BLaER1 treated with 17β-estradiol and CSF1 and Interleukin-3, amounts not matched to agents 10 nM and 100 nM (cell line): ENCODE measurements around the gene TERC.

Experiments
- H3K27ac ChIP-seq, 11 experiments: shearing (Covaris generic); formaldehyde crosslinking; 2 replicates each; pipeline ENCODE4 v1.8.1; 2022
- H3K27me3 ChIP-seq, 11 experiments: shearing (Covaris generic); formaldehyde crosslinking; 2 replicates each; pipeline ENCODE4 v1.8.1; 2022
- H3K36me3 ChIP-seq, 11 experiments: shearing (Covaris generic); formaldehyde crosslinking; 2 replicates each; pipeline ENCODE4 v1.8.1; 2022
- H3K4me1 ChIP-seq, 10 experiments: shearing (Covaris generic); formaldehyde crosslinking; 2 replicates each; pipeline ENCODE4 v1.8.1; 2022
- H3K4me2 ChIP-seq, 11 experiments: shearing (Covaris generic); formaldehyde crosslinking; 2 replicates each; pipeline ENCODE4 v1.8.1; 2022
- H3K4me3 ChIP-seq, 10 experiments: shearing (Covaris generic); formaldehyde crosslinking; 2 replicates each; pipeline ENCODE4 v1.8.1; 2022
- H3K9ac ChIP-seq, 11 experiments: shearing (Covaris generic); formaldehyde crosslinking; 2 replicates each; pipeline ENCODE4 v1.8.1; 2022
- H3K9me3 ChIP-seq, 11 experiments: shearing (Covaris generic); formaldehyde crosslinking; replicated peaks in 1 of 11; 2 replicates each; pipeline ENCODE4 v1.8.1; 2022
- H4K20me1 ChIP-seq, 11 experiments: shearing (Covaris generic); formaldehyde crosslinking; 2 replicates each; pipeline ENCODE4 v1.8.1; 2022
- Cebpa-rat ChIP-seq, 11 experiments: shearing (Covaris generic); IDR thresholded peaks; 2 replicates each; pipeline ENCODE4 v1.8.1; 2022

The TERC gene

DNA sequence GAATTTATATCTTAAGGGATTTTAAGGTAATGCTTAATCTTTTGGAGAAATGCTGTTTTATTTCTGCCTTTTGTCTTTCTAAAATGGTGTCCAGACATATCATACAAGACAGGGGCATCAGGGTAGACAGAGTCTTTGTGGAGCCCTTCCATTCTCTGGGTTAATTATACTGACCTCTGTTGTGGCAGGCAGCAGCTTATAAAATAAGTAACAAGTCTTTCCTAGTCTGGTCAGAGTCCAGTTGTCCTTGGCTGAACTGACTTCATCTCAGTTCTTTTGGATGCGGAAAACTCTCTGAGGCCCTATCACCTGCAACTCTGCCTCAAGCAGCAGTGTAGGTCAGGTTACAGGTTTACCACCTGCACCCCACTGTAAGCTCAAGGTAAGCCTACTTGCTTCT, 27.5 kb upstream of the TERC start:
- H3K27me3 ChIP-seq, result no peaks in the 10 kb centered on the region
- no peaks in the 10 kb centered on the region for H3K4me1 ChIP-seq
- no peak overlapping the region for H3K9ac ChIP-seq
- H3K4me3 ChIP-seq, result no peak overlapping the region
- no peak overlapping the region for H3K27ac ChIP-seq
- no peak for TF ChIP-seq Cebpa-rat (IDR thresholded peaks at IDR 0.05)
- peaks cover 0 to 4% (median 0%) of the 10 kb centered on the region in 11 experiments; a peak in 1 of 22 replicates for H4K20me1 ChIP-seq
- H3K36me3 ChIP-seq, result peaks cover 29 to 62% (median 50%) of the 10 kb centered on the region in 11 experiments
- no peak overlapping the region for H3K4me2 ChIP-seq
- H3K9me3 ChIP-seq, result no peaks in the 10 kb centered on the region

DNA sequence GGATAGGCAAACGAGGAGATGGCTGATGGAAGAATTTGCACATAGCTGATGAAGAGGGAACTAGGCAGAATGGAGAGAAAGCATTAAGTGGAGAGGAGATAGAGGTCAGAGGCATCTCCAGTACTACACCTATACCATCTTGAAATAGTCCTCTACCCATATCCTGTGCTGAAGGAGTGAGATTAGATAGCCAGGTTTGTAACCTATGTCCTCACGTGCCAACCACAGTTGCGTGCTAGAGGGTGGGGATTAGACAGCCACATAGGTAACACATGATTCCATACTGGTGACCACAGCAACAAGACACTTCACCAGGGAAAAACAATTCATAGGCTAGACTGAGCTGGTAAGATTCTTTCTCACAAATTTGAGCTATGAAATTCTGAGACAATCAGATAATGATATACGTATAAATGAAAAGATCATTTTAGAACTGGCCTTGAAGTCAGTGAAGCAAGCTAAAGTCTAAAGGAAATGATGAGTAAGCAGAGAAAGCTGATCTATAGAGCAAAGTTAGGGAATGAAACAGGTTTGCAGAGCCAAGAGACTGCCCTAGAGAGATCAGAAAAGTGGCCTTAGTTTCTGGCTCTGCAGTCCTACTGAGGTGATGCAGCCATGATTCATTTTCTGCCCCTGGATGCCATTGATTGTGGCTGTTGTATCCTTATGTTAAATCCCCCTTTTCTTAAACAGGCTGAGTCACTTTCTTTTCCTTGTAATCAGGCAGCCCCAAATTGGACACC, 26.0 kb upstream of the TERC start:
- Histone ChIP-seq H3K36me3 (peaks cover 44 to 77% (median 63%) of the 10 kb centered on the region in 11 experiments), H3K27ac (no peak overlapping the region)
- TF ChIP-seq Cebpa-rat (IDR thresholded peaks at IDR 0.05), result no peak

DNA sequence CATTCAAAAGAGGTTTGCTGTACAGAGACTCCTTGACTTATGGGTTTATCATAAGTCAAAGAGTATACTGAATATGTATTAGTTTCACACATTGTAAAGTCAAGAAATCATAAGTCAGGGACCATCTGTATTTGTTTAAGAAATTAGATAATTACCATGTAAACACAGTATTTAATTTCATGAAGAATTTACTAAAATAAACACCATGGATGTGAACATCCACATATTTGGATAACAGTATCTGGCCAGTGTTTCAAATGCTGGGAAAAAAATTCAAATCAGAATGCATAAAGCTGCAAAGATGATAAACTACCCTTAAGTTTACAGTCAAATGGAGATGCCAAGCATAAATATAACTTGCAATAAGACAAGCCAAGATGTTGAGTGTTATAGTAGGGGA, 25.4 kb upstream of the TERC start:
- no peak overlapping the region for H3K4me2 ChIP-seq
- H3K4me3 ChIP-seq, result no peak overlapping the region
- TF ChIP-seq Cebpa-rat (IDR thresholded peaks at IDR 0.05), result no peak
- H3K4me1 ChIP-seq, result no peaks in the 10 kb centered on the region
- peaks cover 0 to 11% (median 0%) of the 10 kb centered on the region in 11 experiments; a peak in 1 of 22 replicates for H4K20me1 ChIP-seq
- H3K27ac ChIP-seq, result no peak overlapping the region
- H3K36me3 ChIP-seq, result peaks cover 50 to 84% (median 70%) of the 10 kb centered on the region in 11 experiments
- no peaks in the 10 kb centered on the region for H3K9me3 ChIP-seq
- no peaks in the 10 kb centered on the region for H3K27me3 ChIP-seq
- no peak overlapping the region for H3K9ac ChIP-seq

More for the DNA sequence above, 26.0 kb upstream of the TERC start:
- Histone ChIP-seq H3K4me3 (no peak overlapping the region), H3K4me2 (no peak overlapping the region), H4K20me1 (peaks cover 0 to 11% (median 0%) of the 10 kb centered on the region in 11 experiments; a peak in 1 of 22 replicates), H3K9ac (no peak overlapping the region), H3K27me3 (no peaks in the 10 kb centered on the region), H3K4me1 (no peaks in the 10 kb centered on the region), H3K9me3 (no peaks in the 10 kb centered on the region)

DNA sequence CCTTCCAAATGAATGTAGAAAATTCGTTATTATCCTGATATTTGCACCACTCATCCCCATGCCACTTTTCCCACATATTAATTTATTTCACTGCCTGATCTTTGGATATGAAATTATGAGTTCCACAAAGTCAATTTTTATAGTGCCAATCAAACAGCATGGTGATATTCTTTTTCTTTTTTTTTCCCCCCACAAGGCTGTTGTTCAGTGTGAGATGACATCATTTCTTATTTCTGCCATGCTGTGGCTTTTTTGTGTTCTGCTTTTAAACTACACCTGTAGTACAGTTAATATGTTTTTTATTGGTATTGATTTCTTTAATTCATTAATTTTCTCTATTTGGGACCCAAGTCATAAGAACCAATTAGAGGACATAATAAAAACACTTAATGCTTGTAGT, 22.9 kb upstream of the TERC start:
- no peak for TF ChIP-seq Cebpa-rat (IDR thresholded peaks at IDR 0.05)
- Histone ChIP-seq H3K9me3 (no peaks in the 10 kb centered on the region), H3K4me3 (no peak overlapping the region), H3K27ac (no peak overlapping the region), H3K4me1 (no peaks in the 10 kb centered on the region), H3K4me2 (no peak overlapping the region), H4K20me1 (peaks cover 0 to 11% (median 0%) of the 10 kb centered on the region in 11 experiments; a peak in 1 of 22 replicates), H3K27me3 (no peaks in the 10 kb centered on the region), H3K36me3 (peaks cover 57 to 97% (median 77%) of the 10 kb centered on the region in 11 experiments), H3K9ac (no peak overlapping the region)

DNA sequence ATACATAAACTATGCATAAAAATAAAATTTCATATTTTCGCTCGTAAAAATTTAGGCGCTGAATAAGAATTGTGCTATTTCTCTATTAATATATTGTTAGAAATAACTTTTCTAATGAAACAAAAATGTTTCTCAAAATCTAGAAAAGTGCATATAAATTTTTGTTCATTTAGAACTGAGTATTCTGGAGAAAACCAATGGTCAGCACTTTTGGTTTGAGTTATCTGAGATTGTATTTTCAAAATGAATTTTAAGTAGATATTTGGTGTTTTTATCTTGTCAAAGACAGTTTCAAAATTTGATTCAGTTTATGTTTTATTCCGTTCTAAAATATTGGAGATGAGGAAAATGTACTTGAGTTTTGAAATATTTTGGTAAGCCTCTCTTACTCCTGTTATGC, 22.3 kb upstream of the TERC start:
- peaks cover 0 to 15% (median 0%) of the 10 kb centered on the region in 11 experiments; a peak in 5 of 22 replicates for H4K20me1 ChIP-seq
- no peaks in the 10 kb centered on the region for H3K27me3 ChIP-seq
- H3K4me1 ChIP-seq, result no peaks in the 10 kb centered on the region
- peaks cover 57 to 97% (median 77%) of the 10 kb centered on the region in 11 experiments for H3K36me3 ChIP-seq
- no peak overlapping the region for H3K4me3 ChIP-seq
- no peak overlapping the region for H3K9ac ChIP-seq
- no peak overlapping the region for H3K4me2 ChIP-seq
- no peaks in the 10 kb centered on the region for H3K9me3 ChIP-seq
- no peak overlapping the region for H3K27ac ChIP-seq
- TF ChIP-seq Cebpa-rat (IDR thresholded peaks at IDR 0.05), result no peak

DNA sequence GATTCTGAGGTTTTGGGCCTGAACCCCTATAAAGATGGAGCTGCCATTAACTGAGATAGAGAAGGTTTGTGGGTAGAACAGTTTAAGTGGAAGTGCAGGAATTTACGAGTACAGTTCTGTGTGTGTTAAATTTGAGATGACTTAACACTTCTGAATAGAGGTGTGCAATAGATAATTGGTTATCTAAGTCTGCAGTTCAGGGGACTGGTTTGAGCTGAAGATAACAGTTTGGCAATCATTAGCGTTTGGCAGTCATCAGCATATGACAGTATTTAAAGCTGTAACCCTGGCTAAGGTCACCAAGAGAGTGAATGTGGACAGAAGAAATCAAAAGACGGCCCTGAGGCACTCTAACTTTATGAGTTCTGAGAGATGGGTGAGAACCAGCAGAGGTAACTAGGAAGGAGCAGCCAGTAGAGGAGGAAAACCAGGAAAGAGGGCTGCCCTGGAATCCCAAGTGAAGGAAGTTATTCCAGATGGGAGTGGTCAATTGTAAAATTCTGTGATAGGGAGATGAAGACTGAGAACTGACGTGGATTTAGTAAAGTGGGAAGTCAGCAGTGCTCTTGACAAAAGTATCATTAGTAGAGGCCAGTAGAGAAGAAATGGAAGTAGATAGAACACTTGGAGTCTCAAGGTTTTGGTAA, 16.5 kb upstream of the TERC start:
- Histone ChIP-seq H3K27me3 (no peaks in the 10 kb centered on the region), H3K4me1 (peaks cover 0 to 2% (median 0%) of the 10 kb centered on the region in 10 experiments; a peak in 6 of 20 replicates), H3K36me3 (peaks cover 83 to 100% (median 94%) of the 10 kb centered on the region in 11 experiments), H4K20me1 (peaks cover 3 to 65% (median 21%) of the 10 kb centered on the region in 11 experiments; a peak in 16 of 22 replicates), H3K9ac (no peak overlapping the region), H3K9me3 (no peaks in the 10 kb centered on the region), H3K27ac (no peak overlapping the region), H3K4me2 (no peak overlapping the region), H3K4me3 (no peak overlapping the region)
- no peak for TF ChIP-seq Cebpa-rat (IDR thresholded peaks at IDR 0.05)

DNA sequence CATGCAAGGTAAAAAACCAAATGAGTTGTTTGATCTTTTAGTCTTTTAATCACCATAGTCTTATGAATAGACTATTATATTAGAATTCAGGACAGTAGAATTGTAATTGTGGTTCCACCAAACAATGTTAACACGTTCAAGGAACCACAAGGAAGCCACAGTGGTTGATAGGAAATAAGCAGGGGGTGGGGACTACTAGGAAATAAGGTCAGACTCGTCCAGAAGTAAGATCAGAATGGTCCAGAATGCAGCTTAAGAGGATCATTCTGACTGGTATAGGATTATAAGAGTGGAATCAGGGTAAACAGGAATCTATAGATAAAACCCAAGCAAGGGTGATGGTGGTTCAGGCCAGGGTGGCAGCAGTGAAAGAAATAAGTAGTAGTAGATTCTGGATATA, 15.9 kb upstream of the TERC start:
- no peak for TF ChIP-seq Cebpa-rat (IDR thresholded peaks at IDR 0.05)
- Histone ChIP-seq H3K9ac (no peak overlapping the region), H3K4me3 (no peak overlapping the region), H4K20me1 (peaks cover 5 to 71% (median 21%) of the 10 kb centered on the region in 11 experiments; a peak in 17 of 22 replicates), H3K4me1 (peaks cover 0 to 7% (median 6%) of the 10 kb centered on the region in 10 experiments; a peak in 14 of 20 replicates), H3K4me2 (no peak overlapping the region), H3K27me3 (no peaks in the 10 kb centered on the region), H3K9me3 (no peaks in the 10 kb centered on the region), H3K27ac (no peak overlapping the region), H3K36me3 (peaks cover 83 to 100% (median 94%) of the 10 kb centered on the region in 11 experiments)

DNA sequence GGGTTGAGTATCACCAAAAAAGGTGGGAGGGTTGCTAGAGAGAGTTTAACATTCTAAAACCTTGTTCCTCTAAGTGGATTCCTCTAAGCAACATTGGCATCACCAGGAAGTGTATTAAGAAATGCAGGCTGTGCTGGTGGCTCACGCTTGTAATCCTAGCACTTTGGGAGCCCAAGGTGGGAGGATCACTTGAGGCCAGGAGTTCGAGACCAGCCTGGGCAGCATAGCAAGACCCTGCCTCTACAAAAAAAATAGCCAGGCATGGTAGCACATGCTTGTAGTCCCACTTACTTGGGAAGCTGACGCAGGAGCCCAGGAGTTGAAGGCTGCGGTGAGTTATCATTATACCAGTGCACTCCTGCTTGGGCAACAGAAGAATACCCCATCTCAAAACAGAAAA, 13.0 kb upstream of the TERC start:
- H3K9me3 ChIP-seq, result no peaks in the 10 kb centered on the region
- peaks cover 82 to 87% (median 85%) of the 10 kb centered on the region in 11 experiments for H3K36me3 ChIP-seq
- peaks cover 5 to 92% (median 39%) of the 10 kb centered on the region in 11 experiments; a peak in 18 of 22 replicates for H4K20me1 ChIP-seq
- no peak overlapping the region for H3K27ac ChIP-seq
- H3K27me3 ChIP-seq, result no peaks in the 10 kb centered on the region
- TF ChIP-seq Cebpa-rat (IDR thresholded peaks at IDR 0.05), result no peak
- H3K4me1 ChIP-seq, result peaks cover 18 to 27% (median 26%) of the 10 kb centered on the region in 10 experiments
- H3K4me2 ChIP-seq, result no peak overlapping the region
- no peak overlapping the region for H3K9ac ChIP-seq
- H3K4me3 ChIP-seq, result no peak overlapping the region

DNA sequence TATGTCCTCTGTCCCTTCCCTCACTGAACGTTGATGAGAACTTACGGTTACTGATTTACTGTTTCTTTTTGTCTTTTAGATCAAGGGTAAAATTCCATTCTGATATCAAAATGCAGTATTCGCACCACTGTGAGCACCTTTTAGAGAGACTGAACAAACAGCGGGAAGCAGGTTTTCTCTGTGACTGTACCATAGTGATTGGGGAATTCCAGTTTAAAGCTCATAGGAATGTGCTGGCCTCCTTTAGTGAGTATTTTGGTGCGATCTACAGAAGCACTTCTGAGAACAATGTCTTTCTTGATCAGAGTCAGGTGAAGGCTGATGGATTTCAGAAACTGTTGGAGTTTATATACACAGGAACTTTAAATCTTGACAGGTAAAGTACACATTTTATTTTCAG, 9.3 kb upstream of the TERC start:
- H3K36me3 ChIP-seq, result peaks cover 47 to 51% (median 49%) of the 10 kb centered on the region in 11 experiments
- peaks cover 20 to 27% (median 26%) of the 10 kb centered on the region in 10 experiments for H3K4me1 ChIP-seq
- H3K9ac ChIP-seq, result peak overlapping the region; percentile 88 to 96 (median 93)
- no peaks in the 10 kb centered on the region for H3K9me3 ChIP-seq
- peaks cover 1 to 56% (median 28%) of the 10 kb centered on the region in 11 experiments; a peak in 18 of 22 replicates for H4K20me1 ChIP-seq
- TF ChIP-seq Cebpa-rat (IDR thresholded peaks at IDR 0.05), result no peak
- H3K27ac ChIP-seq, result peak overlapping the region in 8 of 11 experiments; percentile 3 to 96 (median 94); a peak in 10 of 22 replicates
- H3K27me3 ChIP-seq, result peaks cover 0 to 7% (median 3%) of the 10 kb centered on the region in 11 experiments; a peak in 7 of 22 replicates
- H3K4me2 ChIP-seq, result peak overlapping the region; percentile 80 to 97 (median 89)
- H3K4me3 ChIP-seq, result peak overlapping the region; percentile 65 to 94 (median 83)
